Stomach (tissue), 9 donors: Measurements from ENCODE around the gene SELENOO. TPM values are rescaled to one million over a fixed set of nuclear protein-coding genes. Genes with fewer than 3 reads are reported as not detected.

ENCODE experiments used
- DNase-seq, 2 donors: peaks; one replicate each; pipeline versions ENCODE4 v3.0.0 to v3.0.0-alpha.2; 2013 to 2019
- H3K27ac ChIP-seq, 5 donors: fragments of 200-600 bp in 4 of 5; sonication (generic) in 4 of 5; one replicate each; pipeline ENCODE4 v1.5.1; 2013 to 2019; ENCODE audit warnings: mild to moderate bottlenecking in 1 of 5, moderate library complexity in 1 of 5
- H3K27me3 ChIP-seq, 3 donors: fragments of 200-600 bp; sonication (generic); one replicate each; pipeline ENCODE4 v1.5.1; 2017 to 2019; ENCODE audit warnings: mixed run types in 1 of 3
- H3K36me3 ChIP-seq, 4 donors: fragments of 200-600 bp; sonication (generic); 1 replicate in 3 of 4; 2 replicates in 1 of 4; pipeline ENCODE4 v1.5.1; 2016 to 2019
- H3K4me1 ChIP-seq, 4 donors: fragments of 200-600 bp; sonication (generic); one replicate each; pipeline ENCODE4 v1.5.1; 2016 to 2019
- H3K4me3 ChIP-seq, 4 donors: fragments of 200-600 bp; sonication (generic) in 3 of 4; one replicate each; pipeline ENCODE4 v1.5.1; 2016 to 2019; ENCODE audit warnings: mild to moderate bottlenecking in 1 of 4
- H3K9me3 ChIP-seq, 4 donors: fragments of 200-600 bp; sonication (generic); one replicate each; pipeline ENCODE4 v1.5.1; 2016 to 2019
- EP300 ChIP-seq: sonication (generic); formaldehyde crosslinking; IDR thresholded peaks from one replicate; pipeline ENCODE4 v1.6.1; 2017; ENCODE audit warnings: antibody characterized with exemption
- POLR2A ChIP-seq, 4 donors: fragments of 450-650 bp; IDR thresholded peaks; one replicate each; pipeline ENCODE4 v1.6.1; 2016; ENCODE audit warnings: antibody characterized with exemption in 4 of 4, control low read depth in 2 of 4, mild to moderate bottlenecking in 1 of 4, moderate library complexity in 1 of 4
- POLR2AphosphoS5 ChIP-seq, 3 donors: sonication (generic); formaldehyde crosslinking; IDR thresholded peaks; one replicate each; pipeline ENCODE4 v1.6.1; 2016; ENCODE audit warnings: antibody characterized with exemption in 3 of 3
- WGBS, 5 donors: extraction: QIAGEN DNeasy Blood & Tissue Kit in 3 of 5; methylation state at CpG; one replicate each; pipeline versions ENCODE4 v1.1.5 to v1.1.7; 2013 to 2018; 5-methylcytosine and 5-hydroxymethylcytosine counted together
- intact Hi-C: fragments of 100-400 bp; cut with DNase I; formaldehyde crosslinking; loops from one replicate; pipeline ENCODE4 v1.15.1; 2023; ENCODE audit warnings: low total_unique reads
- polyA plus RNA-seq, 3 donors: library from polyadenylated mRNA; stranded (reverse); fragments of 200-250 nt; gene quantifications; one replicate each; pipeline ENCODE4 v1.2.3, GENCODE V29; 2013
- total RNA-seq, 5 donors: library from RNA; depleted of rRNA; stranded (reverse); fragments of >200 nt; gene quantifications; one replicate each; pipeline versions ENCODE4 v1.1.0 to v1.2.3, GENCODE V29; 2014 to 2016
- TF ChIP-seq, protein P1 (sequence below), 7 experiments: fragments of 450-650 bp in 4 of 7; fragments of 200-600 bp in 3 of 7; sonication (generic) in 3 of 7; IDR thresholded peaks; one replicate each; pipeline ENCODE4 v1.5.1; 2016 to 2019; ENCODE audit warnings: antibody characterized with exemption in 7 of 7, control low read depth in 2 of 7, mild to moderate bottlenecking in 1 of 7
- donor health status: healthy with polysubstance abuse.
- donor health status: Bipolar disorder and iron deficiency.
- donor health status: healthy.

Gene SELENOO
- total and polyA plus RNA-seq, 8 donors: 10.1 to 185 (median 35.3) TPM

DNA sequence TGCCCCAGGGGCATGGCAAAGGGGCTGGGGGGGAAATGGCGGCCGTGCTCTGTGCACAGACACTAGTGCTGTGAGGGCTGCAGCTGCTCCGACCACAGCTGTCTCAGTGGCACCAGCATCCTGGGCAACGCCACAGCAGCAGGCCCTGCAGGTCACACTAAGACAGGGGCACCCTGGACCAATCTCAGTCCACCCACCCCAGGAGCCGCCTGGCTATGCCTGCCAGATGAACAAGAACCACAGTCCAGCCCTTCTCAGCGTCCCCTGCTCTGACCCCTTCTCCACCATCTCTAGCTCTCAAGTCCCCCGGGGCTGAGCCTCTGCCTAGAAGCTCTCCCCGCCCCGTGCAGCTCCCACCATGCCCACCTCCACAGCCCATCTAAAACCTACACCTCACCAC is 27.6 kb downstream of the SELENOO start:
- 94 to 100% (median 98%) methylated on average over 4 to 9 of the region's 9 CpGs for WGBS, 5 donors
- H3K36me3 ChIP-seq: peaks cover 56 to 97% (median 95%) of the 10 kb centered on the region in 4 donors

DNA sequence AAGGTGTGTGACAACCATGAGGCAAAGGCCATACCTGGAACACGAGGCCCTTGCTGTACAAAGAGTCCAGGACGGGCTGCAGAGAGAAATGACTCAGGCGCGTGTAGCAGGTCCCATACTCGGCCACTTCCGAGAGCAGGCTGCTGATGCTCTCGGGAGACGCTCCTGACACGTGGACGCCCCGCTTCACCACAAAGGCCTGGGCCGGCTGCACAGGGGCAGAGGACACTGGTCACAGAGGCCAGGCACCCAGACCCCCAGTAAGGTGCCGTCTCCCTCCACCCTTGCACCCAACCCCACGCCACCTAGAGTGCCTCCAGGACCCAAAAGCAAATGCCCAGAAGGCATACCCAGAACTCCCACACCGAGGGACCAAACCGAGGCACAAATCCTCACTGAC is 28.6 kb downstream of the SELENOO start:
- Histone ChIP-seq H3K27ac (no peak overlapping the region), H3K27me3 (no peaks in the 10 kb centered on the region), H3K4me3 (no peak overlapping the region), H3K4me1 (no peaks in the 10 kb centered on the region), H3K9me3 (no peaks in the 10 kb centered on the region), H3K36me3 (peaks cover 47 to 93% (median 88%) of the 10 kb centered on the region in 4 donors)
- intact Hi-C loops: no loop called here
- WGBS, 5 donors: 87 to 96% (median 95%) methylated on average over 13 to 16 of the region's 16 CpGs
- DNase-seq: no peak
- TF ChIP-seq POLR2AphosphoS5 (IDR thresholded peaks at IDR 0.05) (no peak), POLR2A (IDR thresholded peaks at IDR 0.05) (no peak), EP300 (no peak)
- TF ChIP-seq, protein P1, sequence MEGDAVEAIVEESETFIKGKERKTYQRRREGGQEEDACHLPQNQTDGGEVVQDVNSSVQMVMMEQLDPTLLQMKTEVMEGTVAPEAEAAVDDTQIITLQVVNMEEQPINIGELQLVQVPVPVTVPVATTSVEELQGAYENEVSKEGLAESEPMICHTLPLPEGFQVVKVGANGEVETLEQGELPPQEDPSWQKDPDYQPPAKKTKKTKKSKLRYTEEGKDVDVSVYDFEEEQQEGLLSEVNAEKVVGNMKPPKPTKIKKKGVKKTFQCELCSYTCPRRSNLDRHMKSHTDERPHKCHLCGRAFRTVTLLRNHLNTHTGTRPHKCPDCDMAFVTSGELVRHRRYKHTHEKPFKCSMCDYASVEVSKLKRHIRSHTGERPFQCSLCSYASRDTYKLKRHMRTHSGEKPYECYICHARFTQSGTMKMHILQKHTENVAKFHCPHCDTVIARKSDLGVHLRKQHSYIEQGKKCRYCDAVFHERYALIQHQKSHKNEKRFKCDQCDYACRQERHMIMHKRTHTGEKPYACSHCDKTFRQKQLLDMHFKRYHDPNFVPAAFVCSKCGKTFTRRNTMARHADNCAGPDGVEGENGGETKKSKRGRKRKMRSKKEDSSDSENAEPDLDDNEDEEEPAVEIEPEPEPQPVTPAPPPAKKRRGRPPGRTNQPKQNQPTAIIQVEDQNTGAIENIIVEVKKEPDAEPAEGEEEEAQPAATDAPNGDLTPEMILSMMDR (IDR thresholded peaks at IDR 0.05): no peak

More for the DNA sequence above, 27.6 kb downstream of the SELENOO start:
- DNase-seq: no peak
- intact Hi-C loops: no loop called here
- no peaks in the 10 kb centered on the region for H3K4me1 ChIP-seq
- no peak overlapping the region for H3K4me3 ChIP-seq
- H3K27ac ChIP-seq: no peak overlapping the region
- TF ChIP-seq, protein P1 (IDR thresholded peaks at IDR 0.05): no peak
- TF ChIP-seq POLR2AphosphoS5 (IDR thresholded peaks at IDR 0.05): no peak
- TF ChIP-seq EP300: no peak
- TF ChIP-seq POLR2A (IDR thresholded peaks at IDR 0.05): no peak
- H3K9me3 ChIP-seq: no peaks in the 10 kb centered on the region
- no peaks in the 10 kb centered on the region for H3K27me3 ChIP-seq

DNA sequence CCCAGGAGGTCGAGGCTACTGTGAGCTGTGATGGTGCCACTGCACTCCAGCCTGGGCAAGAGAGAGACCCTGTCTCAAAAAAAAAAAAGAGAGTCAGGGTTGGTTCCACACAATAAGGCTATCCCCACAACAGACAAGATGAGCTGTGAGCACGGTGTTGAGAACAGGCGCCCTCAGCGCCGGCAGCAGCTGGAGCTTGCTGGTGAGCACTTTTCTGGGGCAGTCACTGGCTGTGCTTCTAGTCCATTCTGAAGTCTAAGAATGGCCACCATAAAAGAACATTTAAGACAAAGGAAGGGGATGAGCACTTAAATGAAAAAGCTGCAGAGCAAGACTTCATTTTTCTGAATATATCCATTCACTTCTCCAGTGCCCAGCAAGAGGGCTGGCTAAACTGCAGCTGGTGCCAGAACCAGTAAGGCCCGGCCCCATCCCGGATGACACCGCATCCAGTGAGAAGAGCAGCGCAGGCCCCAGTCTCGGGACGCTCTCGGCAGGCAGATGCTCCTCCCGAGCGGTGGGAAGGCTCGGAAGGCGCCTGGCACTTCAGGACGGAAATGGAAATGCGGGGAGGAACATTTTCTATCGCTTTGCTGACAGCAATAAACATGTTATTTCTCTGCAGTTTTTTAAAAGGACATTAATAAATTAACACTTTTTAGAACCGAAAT is 31.8 kb downstream of the SELENOO start:
- TF ChIP-seq POLR2AphosphoS5 (IDR thresholded peaks at IDR 0.05) (no peak), EP300 (no peak), POLR2A (IDR thresholded peaks at IDR 0.05) (no peak)
- TF ChIP-seq, protein P1 (IDR thresholded peaks at IDR 0.05): no peak
- WGBS, 5 donors: 89 to 96% (median 94%) methylated on average over 20 of the region's 20 CpGs
- no peaks in the 10 kb centered on the region for H3K27me3 ChIP-seq
- H3K4me3 ChIP-seq: no peak overlapping the region
- H3K4me1 ChIP-seq: peaks cover 0 to 7% (median 0%) of the 10 kb centered on the region in 4 donors
- H3K27ac ChIP-seq: no peak overlapping the region
- no peaks in the 10 kb centered on the region for H3K9me3 ChIP-seq
- peaks cover 20 to 86% (median 76%) of the 10 kb centered on the region in 4 donors for H3K36me3 ChIP-seq
- intact Hi-C loops: no loop called here
- no peak for DNase-seq

DNA sequence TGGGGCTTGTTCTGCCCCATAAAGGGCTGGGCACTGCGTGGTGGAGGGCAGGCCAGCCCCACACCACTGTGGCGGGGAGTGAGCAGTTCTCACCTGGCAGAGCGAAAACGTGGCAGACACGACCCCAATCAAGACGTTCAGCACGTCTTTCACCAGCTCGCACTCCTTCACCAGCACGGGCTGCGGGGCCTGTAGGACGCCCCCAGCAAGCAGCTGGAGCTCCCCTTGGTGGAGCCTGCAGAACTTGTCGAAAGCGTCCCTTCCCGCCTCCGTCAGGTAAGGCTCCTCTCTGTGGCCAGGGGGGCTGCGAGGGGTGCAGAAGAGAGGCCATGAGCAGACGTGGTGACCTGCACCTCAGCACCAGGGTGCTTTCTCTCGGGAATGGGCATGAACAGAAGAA is 32.4 kb downstream of the SELENOO start:
- no peak overlapping the region for H3K27ac ChIP-seq
- H3K9me3 ChIP-seq: no peaks in the 10 kb centered on the region
- intact Hi-C loops: no loop called here
- peaks cover 0 to 7% (median 0%) of the 10 kb centered on the region in 4 donors for H3K4me1 ChIP-seq
- DNase-seq: no peak
- peaks cover 16 to 86% (median 74%) of the 10 kb centered on the region in 4 donors for H3K36me3 ChIP-seq
- no peak overlapping the region for H3K4me3 ChIP-seq
- 91 to 95% (median 93%) methylated on average over 18 of the region's 18 CpGs for WGBS, 5 donors
- TF ChIP-seq EP300 (no peak), POLR2AphosphoS5 (IDR thresholded peaks at IDR 0.05) (no peak), POLR2A (IDR thresholded peaks at IDR 0.05) (no peak)
- TF ChIP-seq, protein P1 (IDR thresholded peaks at IDR 0.05): no peak
- no peaks in the 10 kb centered on the region for H3K27me3 ChIP-seq
